GM13977 (cell line): ENCODE results near the gene GALNT16.

Experiments
- DNase-seq: peaks from one replicate; pipeline ENCODE4 v3.0.0; 2012; ENCODE audit warnings: low spot score
- CTCF ChIP-seq: IDR thresholded peaks from 2 replicates; pipeline ENCODE4 v1.5.1; 2012; ENCODE audit warnings: mild to moderate bottlenecking, control low read depth; ENCODE audit not compliant: insufficient read depth; ENCODE audit errors: extremely low read depth, missing control alignments
- in situ Hi-C: fragments of 300-500 bp; cut with MboI; formaldehyde crosslinking; loops from one replicate; pipeline ENCODE4 v1.12.0; 2022; ENCODE audit warnings: low sequenced_read_pairs, low pct_unique_long_range_greater_than_20kb, mixed read lengths, inconsistent platforms; ENCODE audit not compliant: unreplicated experiment

Gene GALNT16

GRCh38 chr14:69372146-69372545 lies 112.2 kb downstream of the GALNT16 start:
- in situ Hi-C loops = no loop called here
- no peak for TF ChIP-seq CTCF
- DNase-seq = no peak

- no peak for DNase-seq
These were observed 113.1 kb downstream of the GALNT16 start for GRCh38 chr14:69373104-69373503.

GRCh38 chr14:69374235-69374634 lies 114.3 kb downstream of the GALNT16 start:
- no peak for TF ChIP-seq CTCF
- no peak for DNase-seq
- in situ Hi-C loops = no loop called here

More at GRCh38 chr14:69373104-69373503, 113.1 kb downstream of the GALNT16 start:
- in situ Hi-C loops = no loop called here
- TF ChIP-seq CTCF = no peak

- TF ChIP-seq CTCF = no peak
- DNase-seq = no peak
- in situ Hi-C loops = no loop called here
These were observed 115.2 kb downstream of the GALNT16 start for GRCh38 chr14:69375182-69375581.

GRCh38 chr14:69375722-69376121 lies 115.8 kb downstream of the GALNT16 start:
- no peak for DNase-seq
- in situ Hi-C loops = no loop called here
- TF ChIP-seq CTCF = no peak

GRCh38 chr14:69376439-69376838 lies 116.5 kb downstream of the GALNT16 start:
- no peak for TF ChIP-seq CTCF
- in situ Hi-C loops = no loop called here
- DNase-seq = no peak

GRCh38 chr14:69378274-69378673 lies 118.3 kb downstream of the GALNT16 start:
- in situ Hi-C loops = no loop called here

More at GRCh38 chr14:69378274-69378673, 118.3 kb downstream of the GALNT16 start:
- TF ChIP-seq CTCF = no peak
- no peak for DNase-seq
